SK-N-SH (cell line): ENCODE data around the gene CD81.

Experiments used
- EZH2phosphoT487 ChIP-seq: fragments of 200-600 bp; sonication (generic); IDR thresholded peaks from 2 replicates; pipeline ENCODE4 v1.6.1; 2017; ENCODE audit warnings: low read depth, mixed run types, mild to moderate bottlenecking, antibody characterized with exemption, moderate library complexity, borderline replicate concordance
- POLR2AphosphoS5 ChIP-seq: IDR thresholded peaks from 2 replicates; pipeline ENCODE4 v1.6.1; 2012; ENCODE audit warnings: low read depth, low read length
- RAD21 ChIP-seq: IDR thresholded peaks from 2 replicates; pipeline ENCODE4 v1.6.1; 2012; ENCODE audit warnings: mild to moderate bottlenecking, low read length
- TF ChIP-seq, protein P1 (sequence below): fragments of 200-600 bp; sonication (generic); IDR thresholded peaks from 2 replicates; pipeline ENCODE4 v1.6.1; 2017; ENCODE audit warnings: antibody characterized with exemption, mild to moderate bottlenecking, moderate library complexity

DNA sequence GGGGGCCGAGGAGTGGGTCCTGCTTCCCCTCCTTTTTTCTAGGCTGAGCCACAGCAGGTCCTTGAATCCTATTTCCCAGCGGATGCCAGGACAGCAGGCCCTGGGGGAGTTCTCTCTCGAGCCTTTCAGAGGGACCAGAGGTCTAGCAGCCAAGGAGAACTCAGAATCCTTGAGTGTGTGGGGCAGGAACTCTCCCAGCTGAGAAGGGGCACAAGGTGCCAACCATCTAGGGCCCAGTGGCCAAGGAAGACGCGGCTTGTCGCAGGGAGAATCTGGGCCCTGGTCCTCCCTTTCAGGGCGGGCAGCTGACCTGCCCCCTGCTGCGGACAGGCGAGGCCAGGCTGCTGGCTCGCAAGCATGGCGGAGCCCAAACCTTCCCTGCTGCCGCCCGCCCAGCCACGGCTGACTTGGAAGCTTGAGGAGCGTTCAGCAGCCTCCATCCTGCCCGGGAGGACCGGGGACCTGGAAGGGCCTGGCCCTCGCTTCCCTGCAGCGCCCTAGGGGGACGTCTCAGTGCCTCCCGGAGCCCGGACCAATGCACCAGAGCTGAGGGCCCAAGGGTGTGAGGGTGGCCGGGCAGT is 22.5 kb downstream of the CD81 start:
- TF ChIP-seq, protein P1, sequence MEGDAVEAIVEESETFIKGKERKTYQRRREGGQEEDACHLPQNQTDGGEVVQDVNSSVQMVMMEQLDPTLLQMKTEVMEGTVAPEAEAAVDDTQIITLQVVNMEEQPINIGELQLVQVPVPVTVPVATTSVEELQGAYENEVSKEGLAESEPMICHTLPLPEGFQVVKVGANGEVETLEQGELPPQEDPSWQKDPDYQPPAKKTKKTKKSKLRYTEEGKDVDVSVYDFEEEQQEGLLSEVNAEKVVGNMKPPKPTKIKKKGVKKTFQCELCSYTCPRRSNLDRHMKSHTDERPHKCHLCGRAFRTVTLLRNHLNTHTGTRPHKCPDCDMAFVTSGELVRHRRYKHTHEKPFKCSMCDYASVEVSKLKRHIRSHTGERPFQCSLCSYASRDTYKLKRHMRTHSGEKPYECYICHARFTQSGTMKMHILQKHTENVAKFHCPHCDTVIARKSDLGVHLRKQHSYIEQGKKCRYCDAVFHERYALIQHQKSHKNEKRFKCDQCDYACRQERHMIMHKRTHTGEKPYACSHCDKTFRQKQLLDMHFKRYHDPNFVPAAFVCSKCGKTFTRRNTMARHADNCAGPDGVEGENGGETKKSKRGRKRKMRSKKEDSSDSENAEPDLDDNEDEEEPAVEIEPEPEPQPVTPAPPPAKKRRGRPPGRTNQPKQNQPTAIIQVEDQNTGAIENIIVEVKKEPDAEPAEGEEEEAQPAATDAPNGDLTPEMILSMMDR = no peak
- TF ChIP-seq EZH2phosphoT487 (no peak), POLR2AphosphoS5 (no peak), RAD21 (no peak)
